ENCODE measurements around the gene DENND10.
"Not testable (repeated sequence)": the region's sequence is repeated elsewhere in the genome, so short reads cannot be mapped to it uniquely, and the experiment has no call there.

The DENND10 gene

DNA sequence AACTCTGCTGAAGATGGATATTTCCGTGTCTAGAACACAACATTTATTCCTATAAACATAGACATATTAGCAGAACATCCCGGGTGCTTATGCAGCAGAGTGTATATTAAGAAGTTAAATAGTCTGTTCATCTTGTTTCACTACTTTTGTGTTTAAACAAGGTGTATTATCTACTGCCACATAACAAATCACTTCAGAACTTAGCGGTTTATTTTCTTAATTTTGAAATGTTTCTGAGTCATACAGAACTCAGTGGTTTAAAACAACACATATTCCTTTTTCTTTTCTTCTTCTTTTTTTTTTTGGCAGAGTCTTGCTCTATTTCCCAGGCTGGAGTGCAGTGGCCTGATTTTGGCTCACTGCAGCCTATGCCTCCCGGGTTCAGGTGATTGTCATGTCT, 25.8 kb downstream of the DENND10 start:
- in situ Hi-C loops (cut with MboI; ENCODE audit: low sequenced_read_pairs): no loop called here

- in situ Hi-C loops (cut with MboI; ENCODE audit: low sequenced_read_pairs): no loop called here
Observed at GRCh38 chr10:119131512-119132240, 27.8 kb downstream of the DENND10 start.

DNA sequence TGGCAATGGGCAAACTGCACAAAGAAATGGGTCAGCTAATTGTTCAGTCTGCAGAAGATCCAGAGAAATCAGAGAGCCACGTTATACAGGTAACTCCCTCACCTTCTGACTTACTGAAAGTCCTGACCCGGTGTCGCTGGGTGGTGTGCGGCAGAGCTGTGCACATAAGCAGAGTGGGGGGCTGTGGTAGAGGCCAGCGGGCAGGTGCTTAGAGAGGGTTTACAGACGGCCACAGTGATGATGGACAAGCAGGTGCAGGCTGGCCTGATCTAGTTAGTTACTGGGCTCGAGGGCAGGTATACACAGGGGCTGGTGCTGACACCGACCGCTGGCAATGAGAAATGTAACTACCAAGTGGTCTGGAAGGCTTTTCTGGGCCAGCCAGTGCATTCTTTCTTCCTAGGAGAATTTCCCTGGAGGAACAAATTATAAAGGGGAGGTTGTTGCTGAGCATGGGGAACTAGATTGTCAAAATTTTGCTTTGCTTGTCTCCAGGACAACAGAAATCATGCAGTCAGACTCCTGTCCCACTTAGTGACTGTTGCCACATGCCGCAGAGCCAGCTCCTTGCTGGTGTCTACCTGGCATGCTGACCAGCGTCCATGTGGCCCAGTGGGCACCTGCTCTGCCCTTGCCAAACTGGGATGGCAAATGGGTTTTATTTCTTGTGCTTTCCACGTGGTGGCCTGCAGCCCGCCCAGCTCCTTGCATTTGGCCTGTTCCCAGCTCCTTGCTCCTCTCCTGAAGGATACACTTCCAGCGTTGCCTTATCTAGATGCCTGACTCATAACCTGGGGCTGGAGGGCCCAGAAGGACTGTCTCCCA, 28.8 kb downstream of the DENND10 start:
- in situ Hi-C loops (cut with MboI; ENCODE audit: low sequenced_read_pairs): no loop called here

DNA sequence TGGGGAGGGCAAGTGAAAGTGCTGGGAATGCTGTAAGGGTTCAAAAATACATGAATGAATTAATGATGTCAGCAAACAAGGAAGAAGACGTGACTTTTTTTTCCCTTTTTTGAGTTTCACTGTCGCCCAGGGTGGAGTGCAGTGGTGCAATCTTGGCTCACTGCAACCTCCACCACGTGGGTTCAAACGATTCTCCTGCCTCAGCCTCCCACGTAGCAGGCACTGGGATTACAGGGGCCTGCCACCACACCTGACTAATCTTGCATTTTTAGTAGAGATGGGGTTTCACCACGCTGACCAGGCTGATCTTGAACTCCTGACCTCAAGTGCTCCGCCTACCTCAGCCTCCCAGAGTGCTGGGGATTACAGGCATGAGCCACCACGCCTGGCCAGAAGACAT, 30.0 kb downstream of the DENND10 start:
- in situ Hi-C loops (cut with MboI; ENCODE audit: low sequenced_read_pairs): no loop called here

GRCh38 chr10:119135513-119135881, 31.6 kb downstream of the DENND10 start:
- in situ Hi-C loops (cut with MboI; ENCODE audit: low sequenced_read_pairs): no loop called here

DNA sequence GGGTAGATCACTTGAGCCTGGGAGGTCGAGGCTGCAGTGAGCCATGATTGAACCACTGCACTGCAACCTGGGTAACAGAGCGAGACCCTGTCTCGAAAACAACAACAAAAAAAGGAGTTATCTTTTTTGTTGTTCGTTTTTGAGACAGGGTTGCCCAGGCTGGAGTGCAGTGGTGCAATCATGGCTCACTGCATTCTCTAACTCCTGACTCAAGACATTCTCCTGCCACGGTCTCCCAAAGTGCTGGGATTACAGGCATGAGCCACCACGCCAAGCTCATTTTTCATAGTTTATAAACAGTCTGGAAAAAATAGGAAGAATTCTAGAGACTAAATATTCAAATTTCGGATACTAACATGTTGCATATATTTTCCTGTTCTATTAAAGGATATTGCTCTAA, 32.2 kb downstream of the DENND10 start:
- in situ Hi-C loops (cut with MboI; ENCODE audit: low sequenced_read_pairs): no loop called here

DNA sequence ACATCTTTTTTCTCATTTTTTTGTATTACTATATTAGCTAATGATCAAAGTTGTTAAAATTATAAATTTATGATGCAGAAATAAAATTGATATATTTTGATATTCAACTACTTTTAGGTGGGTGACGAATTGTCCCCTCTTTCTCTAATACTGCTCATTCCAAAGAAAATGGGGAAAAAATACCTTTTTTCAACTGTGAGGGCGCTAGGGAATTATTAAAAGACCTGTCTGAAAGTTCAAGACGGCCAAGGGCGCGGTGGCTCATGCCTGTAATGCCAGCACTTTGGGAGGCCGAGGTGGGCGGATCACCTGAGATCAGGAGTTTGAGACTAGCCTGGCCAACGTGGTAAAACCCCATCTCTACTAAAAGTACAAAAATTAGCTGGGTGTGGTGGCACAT, 34.0 kb downstream of the DENND10 start:
- in situ Hi-C loops (cut with MboI; ENCODE audit: low sequenced_read_pairs): not testable (repeated sequence)

GRCh38 chr10:119138346-119139306, 34.7 kb downstream of the DENND10 start:
- in situ Hi-C loops (cut with MboI; ENCODE audit: low sequenced_read_pairs): no loop called here

DNA sequence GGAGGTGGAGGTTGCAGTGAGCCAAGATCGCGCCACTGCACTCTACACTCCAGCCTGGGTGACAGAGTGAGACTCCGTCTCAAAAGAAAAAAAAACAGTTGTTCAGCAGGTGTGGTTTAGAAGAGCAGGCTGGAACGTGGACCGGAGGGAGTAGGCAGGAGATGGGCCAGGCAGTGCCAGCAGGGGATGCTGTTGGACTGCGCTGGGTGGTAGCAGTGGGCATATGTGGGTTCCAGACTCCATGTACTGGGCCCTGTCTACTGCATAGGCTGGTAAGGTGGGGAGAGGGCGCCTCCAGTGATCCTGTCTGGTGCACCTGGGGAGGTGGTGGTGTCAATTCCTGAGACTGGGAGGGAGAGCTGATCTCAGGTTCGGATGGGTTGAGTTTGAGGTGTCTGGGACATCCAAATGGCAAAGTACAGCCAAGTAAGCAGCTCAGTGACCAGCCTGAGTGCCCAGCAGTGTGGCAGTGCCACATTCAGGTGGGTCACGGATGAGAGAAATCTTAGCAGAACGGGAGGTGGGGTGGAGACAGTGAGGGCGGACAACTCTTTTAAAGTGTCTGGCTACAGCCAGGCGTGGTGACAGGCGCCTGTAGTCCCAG, 35.7 kb downstream of the DENND10 start:
- in situ Hi-C loops (cut with MboI; ENCODE audit: low sequenced_read_pairs): no loop called here

- in situ Hi-C loops (cut with MboI; ENCODE audit: low sequenced_read_pairs): no loop called here
Observed at GRCh38 chr10:119140603-119141245, 36.8 kb downstream of the DENND10 start.

DNA sequence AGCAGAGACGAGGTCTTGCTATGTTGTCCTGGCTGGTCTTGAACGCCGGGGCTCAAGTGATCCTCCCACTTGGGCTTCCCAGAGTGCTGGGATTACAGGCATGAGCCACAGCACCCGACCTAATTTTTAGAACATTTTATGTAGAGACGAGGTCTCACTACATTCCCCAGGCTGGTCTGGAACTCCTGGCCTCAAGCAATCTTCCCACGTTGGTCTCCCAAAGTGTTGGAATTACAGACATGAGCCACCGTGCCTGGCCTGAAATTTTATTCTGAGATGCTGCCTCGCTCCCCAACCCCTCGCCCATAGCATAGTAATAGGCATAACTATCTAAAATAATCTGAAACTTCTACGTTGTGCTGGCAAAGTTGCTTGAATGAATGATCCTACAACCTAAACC, 39.7 kb downstream of the DENND10 start:
- in situ Hi-C loops (cut with MboI; ENCODE audit: low sequenced_read_pairs): no loop called here

DNA sequence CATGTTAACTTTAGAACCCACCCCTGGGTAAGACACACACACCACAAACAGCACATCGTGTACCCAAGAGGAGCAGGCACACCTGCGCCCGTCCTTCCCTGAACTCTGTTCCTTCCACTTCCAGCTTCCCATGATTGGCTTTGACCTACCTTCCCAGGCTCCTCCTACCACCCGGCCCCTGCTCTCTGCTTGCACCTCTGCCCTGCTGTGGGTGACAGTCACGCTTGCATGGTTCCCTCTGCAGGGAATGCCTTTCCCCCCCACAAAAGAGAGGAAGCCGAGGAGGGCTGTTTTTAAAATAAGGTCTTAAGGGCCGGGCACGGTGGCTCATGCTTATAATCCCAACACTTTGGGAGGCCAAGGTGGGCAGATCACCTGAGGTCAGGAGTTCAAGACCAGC, 45.2 kb downstream of the DENND10 start:
- in situ Hi-C loops (cut with MboI; ENCODE audit: low sequenced_read_pairs): no loop called here

- in situ Hi-C loops (cut with MboI; ENCODE audit: low sequenced_read_pairs): no loop called here
Observed at GRCh38 chr10:119149729-119150128, 45.8 kb downstream of the DENND10 start.

DNA sequence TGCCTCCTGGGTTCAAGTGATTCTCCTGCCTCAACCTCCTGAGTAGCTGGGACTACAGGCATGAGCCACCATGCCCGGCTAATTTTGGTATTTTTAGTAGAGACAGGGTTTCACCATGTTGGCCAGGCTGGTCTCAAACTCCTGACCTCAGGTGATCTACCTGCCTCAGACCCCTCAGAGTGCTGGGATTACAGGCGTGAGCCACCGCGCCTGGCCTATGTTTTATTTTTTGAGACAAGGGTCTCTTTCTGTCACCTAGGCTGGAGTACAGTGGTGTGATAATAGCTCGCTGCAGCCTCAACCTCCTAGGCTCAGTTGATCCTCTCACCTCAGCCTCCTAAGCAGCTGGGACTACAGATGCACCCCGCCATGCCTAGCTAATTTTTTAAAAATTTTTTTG, 47.7 kb downstream of the DENND10 start:
- in situ Hi-C loops (cut with MboI; ENCODE audit: low sequenced_read_pairs): not testable (repeated sequence)

DNA sequence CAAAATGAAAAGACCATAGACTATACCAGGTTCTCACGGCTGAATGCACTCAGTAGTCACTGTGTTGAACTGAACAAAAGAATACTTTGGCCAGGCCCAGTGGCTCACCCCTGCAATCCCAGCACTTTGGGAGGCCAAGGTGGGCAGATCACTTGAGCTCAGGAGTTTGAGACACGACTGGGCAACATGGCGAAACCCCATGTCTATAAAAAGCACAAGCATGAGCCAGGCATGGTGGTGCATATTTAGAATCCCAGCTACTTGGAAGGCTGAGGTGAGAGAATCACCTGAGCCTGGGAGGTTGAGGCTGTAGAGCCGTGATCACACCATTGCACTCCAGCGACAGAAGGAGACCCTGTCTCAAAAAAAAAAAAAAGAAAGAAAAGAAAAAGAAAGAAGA, 49.1 kb downstream of the DENND10 start:
- in situ Hi-C loops (cut with MboI; ENCODE audit: low sequenced_read_pairs): no loop called here

- in situ Hi-C loops (cut with MboI; ENCODE audit: low sequenced_read_pairs): no loop called here
Observed at GRCh38 chr10:119153661-119154060, 49.7 kb downstream of the DENND10 start.

DNA sequence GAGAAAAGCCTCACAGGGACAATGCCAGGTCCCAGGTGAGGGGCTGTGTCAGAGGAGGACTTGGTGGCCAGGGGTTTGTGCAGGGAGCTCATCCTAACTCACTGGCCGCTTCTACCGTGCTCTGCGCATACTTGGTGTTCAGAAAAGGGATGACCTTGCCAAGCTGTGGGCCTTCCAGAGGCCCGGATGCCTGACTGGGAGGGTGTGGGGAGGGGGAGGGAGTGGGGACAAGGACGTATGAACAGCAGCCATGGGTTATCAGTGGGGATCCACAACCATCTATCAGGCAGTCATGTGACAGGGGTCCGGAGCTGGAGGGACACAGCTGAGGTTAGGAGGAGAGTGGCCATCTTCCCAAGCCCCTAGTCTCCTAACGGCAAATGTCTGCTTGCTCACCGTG, 55.4 kb downstream of the DENND10 start:
- in situ Hi-C loops (cut with MboI; ENCODE audit: low sequenced_read_pairs): no loop called here

- in situ Hi-C loops (cut with MboI; ENCODE audit: low sequenced_read_pairs): no loop called here
Observed at GRCh38 chr10:119161680-119162451, 58.0 kb downstream of the DENND10 start.

DNA sequence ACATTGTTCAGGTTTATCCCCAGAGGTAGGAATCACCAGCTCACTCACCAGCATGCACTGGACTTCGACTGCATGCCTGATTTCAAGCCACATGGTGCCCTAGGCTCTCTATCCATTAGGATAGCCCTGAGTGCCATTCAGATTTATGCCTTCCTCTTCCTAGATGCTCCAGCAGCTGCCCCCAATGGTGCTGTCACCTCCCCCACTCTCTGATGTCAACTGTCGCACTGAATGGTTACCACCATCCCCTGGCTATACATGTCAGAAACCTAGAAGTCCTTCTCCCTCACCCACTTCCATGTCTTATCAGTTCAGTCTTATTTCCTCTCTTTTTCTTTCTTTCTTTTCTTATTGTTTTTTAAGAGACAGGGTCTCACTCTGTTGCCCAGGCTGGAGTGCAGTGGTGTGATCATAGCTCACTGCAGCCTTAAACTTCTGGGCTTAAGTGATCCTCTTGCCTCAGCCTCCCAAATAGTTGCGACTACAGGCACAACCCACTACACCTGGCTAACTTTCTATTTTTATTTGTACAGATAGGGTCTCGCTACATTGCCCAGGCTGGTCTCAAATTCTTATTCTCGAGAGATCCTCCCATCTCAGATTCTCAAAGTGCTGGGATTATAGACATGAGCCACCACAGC, 58.7 kb downstream of the DENND10 start:
- in situ Hi-C loops (cut with MboI; ENCODE audit: low sequenced_read_pairs): no loop called here
